Uterus (tissue), 4 donors: ENCODE measurements around the gene F12. TPM values are rescaled to one million over a fixed set of nuclear protein-coding genes. Genes with fewer than 3 reads are reported as not detected.

Experiments used
- DNase-seq, 2 donors: peaks; one replicate each; pipeline ENCODE4 v3.0.0-alpha.2; 2019 to 2020
- H3K27ac ChIP-seq, 2 donors: fragments of 200-600 bp; sonication (generic); 1 replicate in 1 of 2; 2 replicates in 1 of 2; pipeline ENCODE4 v1.5.1; 2016 to 2018
- H3K27me3 ChIP-seq, 2 donors: fragments of 200-600 bp; sonication (generic); one replicate each; pipeline ENCODE4 v1.5.1; 2018 to 2019; ENCODE audit warnings: control low read depth in 1 of 2
- H3K36me3 ChIP-seq, 2 donors: fragments of 200-600 bp; sonication (generic); one replicate each; pipeline ENCODE4 v1.5.1; 2019; ENCODE audit warnings: control low read depth in 1 of 2
- H3K4me1 ChIP-seq, 2 donors: fragments of 200-600 bp; sonication (generic); one replicate each; pipeline ENCODE4 v1.5.1; 2018 to 2019; ENCODE audit warnings: control low read depth in 1 of 2
- H3K4me3 ChIP-seq, 2 donors: fragments of 200-600 bp; sonication (generic); 1 replicate in 1 of 2; 2 replicates in 1 of 2; pipeline ENCODE4 v1.5.1; 2018 to 2019; ENCODE audit warnings: mild to moderate bottlenecking in 1 of 2
- H3K9me3 ChIP-seq, 2 donors: fragments of 200-600 bp; sonication (generic); one replicate each; pipeline ENCODE4 v1.5.1; 2019; ENCODE audit warnings: control low read depth in 1 of 2
- POLR2A ChIP-seq, 2 donors: fragments of 450-650 bp; IDR thresholded peaks; one replicate each; pipeline ENCODE4 v1.6.1; 2016; ENCODE audit warnings: antibody characterized with exemption in 2 of 2, mild to moderate bottlenecking in 1 of 2, moderate library complexity in 1 of 2
- intact Hi-C: fragments of 100-400 bp; cut with DNase I; formaldehyde crosslinking; loops from one replicate; pipeline ENCODE4 v1.15.1; 2023; ENCODE audit warnings: low total_unique reads
- total RNA-seq, 4 donors: library from RNA; depleted of rRNA in 3 of 4; stranded (reverse); fragments of >200 nt in 3 of 4; gene quantifications; one replicate each; pipeline versions ENCODE4 v1.1.0 to v1.2.4, GENCODE V29; 2014 to 2023
- TF ChIP-seq, protein P1 (sequence below), 4 experiments: fragments of 200-600 bp in 2 of 4; fragments of 450-650 bp in 2 of 4; sonication (generic) in 2 of 4; IDR thresholded peaks; one replicate each; pipeline ENCODE4 v1.5.1; 2016 to 2019; ENCODE audit warnings: antibody characterized with exemption in 4 of 4, mild to moderate bottlenecking in 2 of 4, moderate library complexity in 1 of 4
- donor health status: DM: yes; HTN: yes; CAD: no.

F12 gene
- total RNA-seq, 4 donors from 2014 or later, result 7.6 TPM; not detected in 3

DNA sequence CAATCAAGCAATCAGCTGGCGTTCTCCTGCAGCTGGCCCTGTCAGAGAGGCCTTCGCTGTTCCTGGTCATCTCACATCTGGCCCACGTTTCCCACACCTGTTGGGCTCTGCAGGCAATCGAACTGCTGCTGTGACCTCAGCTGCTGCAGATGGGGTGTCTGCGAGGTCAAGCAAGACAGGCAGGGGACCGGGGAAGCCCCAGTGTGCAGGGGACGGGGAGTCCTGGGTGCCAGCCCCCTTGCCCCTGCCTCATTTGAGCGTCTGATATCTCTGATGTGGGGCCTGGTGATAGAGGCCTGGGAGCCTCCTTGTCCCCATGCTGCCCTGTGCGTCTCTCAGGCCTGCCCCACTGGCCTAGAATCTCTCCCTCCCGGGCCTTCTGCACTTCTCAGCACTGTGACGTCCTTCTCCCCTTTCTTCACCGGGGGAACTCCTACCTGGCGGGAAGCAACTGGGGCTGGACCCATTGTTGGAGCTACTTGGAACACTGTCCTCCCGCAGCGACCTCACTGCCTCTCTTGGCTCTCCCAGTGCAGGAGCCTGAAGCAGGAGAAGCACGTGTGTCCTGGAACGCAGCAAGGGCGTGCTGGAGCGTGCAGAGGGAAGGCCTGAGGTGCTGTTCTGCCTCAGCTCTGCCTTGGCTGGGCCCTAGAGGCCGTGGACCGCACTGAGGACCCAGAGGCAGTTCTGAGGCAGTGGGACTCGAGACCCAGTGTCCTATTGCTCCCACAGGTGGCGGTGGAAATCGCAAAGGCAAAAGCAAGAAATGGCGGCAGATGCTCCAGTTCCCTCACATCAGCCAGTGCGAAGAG, 21.0 kb upstream of the F12 start:
- H3K27ac ChIP-seq, result no peak overlapping the region
- no peak for TF ChIP-seq POLR2A (IDR thresholded peaks at IDR 0.05)
- TF ChIP-seq, protein P1, sequence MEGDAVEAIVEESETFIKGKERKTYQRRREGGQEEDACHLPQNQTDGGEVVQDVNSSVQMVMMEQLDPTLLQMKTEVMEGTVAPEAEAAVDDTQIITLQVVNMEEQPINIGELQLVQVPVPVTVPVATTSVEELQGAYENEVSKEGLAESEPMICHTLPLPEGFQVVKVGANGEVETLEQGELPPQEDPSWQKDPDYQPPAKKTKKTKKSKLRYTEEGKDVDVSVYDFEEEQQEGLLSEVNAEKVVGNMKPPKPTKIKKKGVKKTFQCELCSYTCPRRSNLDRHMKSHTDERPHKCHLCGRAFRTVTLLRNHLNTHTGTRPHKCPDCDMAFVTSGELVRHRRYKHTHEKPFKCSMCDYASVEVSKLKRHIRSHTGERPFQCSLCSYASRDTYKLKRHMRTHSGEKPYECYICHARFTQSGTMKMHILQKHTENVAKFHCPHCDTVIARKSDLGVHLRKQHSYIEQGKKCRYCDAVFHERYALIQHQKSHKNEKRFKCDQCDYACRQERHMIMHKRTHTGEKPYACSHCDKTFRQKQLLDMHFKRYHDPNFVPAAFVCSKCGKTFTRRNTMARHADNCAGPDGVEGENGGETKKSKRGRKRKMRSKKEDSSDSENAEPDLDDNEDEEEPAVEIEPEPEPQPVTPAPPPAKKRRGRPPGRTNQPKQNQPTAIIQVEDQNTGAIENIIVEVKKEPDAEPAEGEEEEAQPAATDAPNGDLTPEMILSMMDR (IDR thresholded peaks at IDR 0.05), result no peak
- H3K36me3 ChIP-seq, result no peaks in the 10 kb centered on the region
- H3K4me1 ChIP-seq, result peaks cover 0 to 8% of the 10 kb centered on the region in 2 donors
- no peak overlapping the region for H3K4me3 ChIP-seq
- H3K27me3 ChIP-seq, result no peaks in the 10 kb centered on the region
- intact Hi-C loops, result no loop called here
- no peaks in the 10 kb centered on the region for H3K9me3 ChIP-seq
- DNase-seq, result no peak

DNA sequence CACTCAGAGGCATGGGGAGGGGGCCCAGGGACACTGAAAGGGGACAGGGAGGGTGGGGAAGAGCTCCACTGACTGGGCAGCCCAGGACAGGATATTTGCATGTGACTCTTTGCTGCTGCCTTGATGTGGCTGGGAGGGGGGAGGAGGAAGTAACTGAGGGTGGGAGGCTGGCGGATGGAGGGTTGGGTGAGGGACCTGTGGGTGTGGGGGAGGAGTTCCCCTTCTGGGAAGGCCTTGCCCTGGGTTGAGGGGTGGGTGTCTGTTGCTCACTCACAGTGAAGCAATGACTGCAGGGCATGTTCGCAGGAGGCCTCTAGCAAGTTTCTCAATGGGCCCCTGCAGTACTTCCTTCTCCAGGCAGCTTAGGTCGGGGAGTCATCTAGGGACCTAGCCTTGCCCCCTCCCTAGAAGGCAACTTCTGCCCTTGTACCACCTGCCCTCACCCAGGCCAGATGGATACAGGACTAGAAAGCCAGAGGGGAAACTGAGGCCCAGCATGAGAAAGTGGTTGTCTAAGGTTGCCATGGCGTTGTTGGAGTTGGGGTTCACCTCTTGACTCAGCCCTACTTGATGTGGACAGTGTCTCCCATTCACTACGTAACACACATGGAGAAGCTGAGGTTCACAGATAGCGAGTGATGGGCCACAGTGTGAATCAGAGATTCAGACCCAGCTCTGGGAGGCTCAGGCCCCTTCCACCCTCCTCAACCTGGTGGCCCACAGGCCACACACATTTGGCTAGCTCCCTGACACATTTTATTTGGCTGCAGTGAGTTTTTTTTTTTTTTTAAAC, 20.1 kb upstream of the F12 start:
- TF ChIP-seq, protein P1 (IDR thresholded peaks at IDR 0.05), result no peak
- TF ChIP-seq POLR2A (IDR thresholded peaks at IDR 0.05), result no peak
- H3K27me3 ChIP-seq, result no peaks in the 10 kb centered on the region
- no peak overlapping the region for H3K27ac ChIP-seq
- no peak overlapping the region for H3K4me3 ChIP-seq
- no peaks in the 10 kb centered on the region for H3K9me3 ChIP-seq
- DNase-seq, result no peak
- intact Hi-C loops, result no loop called here
- no peaks in the 10 kb centered on the region for H3K36me3 ChIP-seq
- H3K4me1 ChIP-seq, result peaks cover 0 to 8% of the 10 kb centered on the region in 2 donors

DNA sequence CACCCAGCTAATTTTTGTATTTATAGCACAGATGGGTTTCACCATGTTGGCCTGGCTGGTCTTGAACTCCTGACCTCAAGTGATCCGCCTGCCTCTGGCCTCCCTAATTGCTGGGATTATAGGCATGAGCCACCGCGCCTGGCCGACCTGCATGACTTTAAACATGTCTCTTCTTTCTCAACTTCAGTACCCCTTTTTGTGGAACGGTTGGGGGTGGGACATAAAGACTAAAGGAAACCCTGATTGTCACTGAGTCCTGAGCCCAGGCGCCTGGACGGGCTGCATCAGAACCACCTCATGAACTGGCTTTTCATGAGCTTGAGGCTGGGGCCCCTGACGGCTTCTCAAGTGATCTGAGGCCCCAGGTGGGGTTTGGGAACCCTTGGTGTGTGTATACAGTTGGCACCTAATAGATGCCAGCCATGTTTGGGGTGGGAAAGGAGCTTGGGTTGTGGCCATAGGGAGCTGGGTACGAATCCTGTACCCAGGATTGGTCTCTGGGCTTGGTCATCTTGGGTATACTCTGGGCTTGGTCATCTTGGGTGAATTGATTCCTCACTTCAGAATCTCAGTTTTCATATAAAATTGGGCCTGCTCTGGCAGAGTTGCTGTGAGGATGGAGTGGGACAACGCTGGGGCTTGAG, 19.3 kb upstream of the F12 start:
- intact Hi-C loops, result no loop called here
- TF ChIP-seq, protein P1 (IDR thresholded peaks at IDR 0.05), result no peak
- TF ChIP-seq POLR2A (IDR thresholded peaks at IDR 0.05), result no peak
- Histone ChIP-seq H3K27ac (no peak overlapping the region), H3K9me3 (no peaks in the 10 kb centered on the region), H3K4me3 (no peak overlapping the region), H3K36me3 (no peaks in the 10 kb centered on the region), H3K27me3 (no peaks in the 10 kb centered on the region), H3K4me1 (peaks cover 0 to 8% of the 10 kb centered on the region in 2 donors)
- no peak for DNase-seq

DNA sequence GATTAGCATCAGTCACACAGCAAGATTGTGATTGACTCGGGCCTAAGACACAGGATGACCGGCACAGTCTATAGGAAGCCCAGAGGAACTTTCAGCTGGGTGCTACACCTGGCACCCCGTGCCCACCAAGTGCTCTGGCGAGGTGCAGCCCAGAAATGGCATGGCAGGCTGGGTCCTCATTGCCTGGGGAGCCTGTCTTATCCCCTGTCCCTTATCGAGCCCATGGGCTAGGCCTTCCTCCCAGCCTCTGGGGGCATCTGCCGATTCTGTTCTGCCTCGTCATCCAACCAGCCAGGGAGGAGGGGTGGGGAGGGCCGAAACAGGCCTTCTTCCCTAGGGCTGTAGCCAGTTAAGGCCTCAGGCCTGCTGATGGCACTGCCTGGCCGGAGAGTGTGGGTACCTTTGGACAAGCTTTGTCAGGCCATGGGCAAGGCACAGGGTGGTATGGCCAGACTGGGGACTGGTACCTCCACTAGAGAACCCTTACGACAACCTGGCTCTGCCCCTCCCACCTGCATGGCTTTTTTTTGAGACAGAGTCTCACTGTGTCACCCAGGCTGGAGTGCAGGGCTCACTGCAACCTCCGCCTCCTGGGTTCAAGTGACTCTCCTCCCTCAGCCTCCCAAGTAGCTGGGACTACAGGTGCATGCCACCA, 18.7 kb upstream of the F12 start:
- intact Hi-C loops, result no loop called here
- no peaks in the 10 kb centered on the region for H3K27me3 ChIP-seq
- H3K9me3 ChIP-seq, result no peaks in the 10 kb centered on the region
- peaks cover 0 to 8% of the 10 kb centered on the region in 2 donors for H3K4me1 ChIP-seq
- DNase-seq, result no peak
- no peaks in the 10 kb centered on the region for H3K36me3 ChIP-seq
- peak overlapping the region; percentile 81 to 92 for H3K27ac ChIP-seq
- TF ChIP-seq POLR2A (IDR thresholded peaks at IDR 0.05), result no peak
- TF ChIP-seq, protein P1 (IDR thresholded peaks at IDR 0.05), result no peak
- peak overlapping the region in 1 of 2 donors; percentile 87 for H3K4me3 ChIP-seq
